Measurements from ENCODE around the gene MGAT3. TPM values are rescaled to one million over a fixed set of nuclear protein-coding genes. Genes with fewer than 3 reads are reported as not detected.
"Not testable (repeated sequence)": the region's sequence is repeated elsewhere in the genome, so short reads cannot be mapped to it uniquely, and the experiment has no call there.

MGAT3 gene
- total RNA-seq, 4 donors from 2014 or later = 0.26 to 11.8 (median 9.5) TPM; not detected in 1

- H3K4me1 ChIP-seq = peaks cover 9 to 28% of the 10 kb centered on the region in 2 donors
These were observed 62.9 kb downstream of the MGAT3 start for GRCh38 chr22:39519681-39520225.

GRCh38 chr22:39520226-39521105 lies 63.7 kb downstream of the MGAT3 start, which contains the start of gene ATF4:
TSS of gene ATF4 (plus strand) at chr22:39520562. CDS start at chr22:39521446, 884 bp downstream.
- H3K4me1 ChIP-seq = peaks cover 9 to 33% of the 10 kb centered on the region in 2 donors
- no peaks in the 10 kb centered on the region for H3K9me3 ChIP-seq
- H3K4me3 ChIP-seq = peak within 1 kb of the TSS; percentile 94 to 100
- TF ChIP-seq POLR2A (IDR thresholded peaks at IDR 0.05) (peak; percentile 83 to 97), CTCF (IDR thresholded peaks at IDR 0.05) (peak in 1 of 4 experiments; percentile 19)
- H3K36me3 ChIP-seq = no peaks in the 10 kb centered on the region
- DNase-seq = peak; percentile 90 to 93
- peak within 1 kb of the TSS; percentile 98 to 99 for H3K27ac ChIP-seq
- H3K27me3 ChIP-seq = no peaks in the 10 kb centered on the region
- intact Hi-C loops (cut with DNase I; ENCODE audit: low total_unique reads) = no loop called here

More at GRCh38 chr22:39519681-39520225, 62.9 kb downstream of the MGAT3 start:
- Histone ChIP-seq H3K36me3 (no peaks in the 10 kb centered on the region), H3K27ac (peak overlapping the region; percentile 98 to 99), H3K9me3 (no peaks in the 10 kb centered on the region), H3K27me3 (no peaks in the 10 kb centered on the region), H3K4me3 (peak overlapping the region; percentile 94 to 100)
- intact Hi-C loops (cut with DNase I; ENCODE audit: low total_unique reads) = loop anchor here (10.0 kb wide), 1 partner anchor 345 kb away; no protein-coding TSS in a partner anchor
- peak; percentile 97 to 99 for DNase-seq
- TF ChIP-seq CTCF (IDR thresholded peaks at IDR 0.05) (peak; percentile 43 to 45 (median 43)), POLR2A (IDR thresholded peaks at IDR 0.05) (peak; percentile 71 to 72)

GRCh38 chr22:39521106-39521885 lies 64.5 kb downstream of the MGAT3 start:
- Histone ChIP-seq H3K27ac (peak overlapping the region; percentile 98 to 99), H3K4me1 (peaks cover 9 to 33% of the 10 kb centered on the region in 2 donors), H3K4me3 (peak overlapping the region; percentile 94 to 100)
- H3K36me3 ChIP-seq; intact Hi-C loops (cut with DNase I; ENCODE audit: low total_unique reads); H3K9me3 ChIP-seq; H3K27me3 ChIP-seq: not testable (repeated sequence)
- DNase-seq = peak in 1 of 2 donors; percentile 85

- H3K36me3 ChIP-seq; H3K9me3 ChIP-seq; H3K27me3 ChIP-seq; intact Hi-C loops (cut with DNase I; ENCODE audit: low total_unique reads); DNase-seq: not testable (repeated sequence)
- peak overlapping the region; percentile 94 to 100 for H3K4me3 ChIP-seq
- peaks cover 9 to 33% of the 10 kb centered on the region in 2 donors for H3K4me1 ChIP-seq
- H3K27ac ChIP-seq = peak overlapping the region; percentile 98 to 99
These were observed 65.3 kb downstream of the MGAT3 start for GRCh38 chr22:39522091-39522490.

GRCh38 chr22:39522567-39523300 lies 65.9 kb downstream of the MGAT3 start:
- H3K27me3 ChIP-seq = no peaks in the 10 kb centered on the region
- H3K4me3 ChIP-seq = peak overlapping the region; percentile 94 to 100
- H3K9me3 ChIP-seq = no peaks in the 10 kb centered on the region
- intact Hi-C loops (cut with DNase I; ENCODE audit: low total_unique reads) = no loop called here
- H3K36me3 ChIP-seq = no peaks in the 10 kb centered on the region
- H3K4me1 ChIP-seq = peaks cover 9 to 33% of the 10 kb centered on the region in 2 donors
- H3K27ac ChIP-seq = peak overlapping the region; percentile 98 to 99
- DNase-seq = peak in 1 of 2 donors; percentile 62
- TF ChIP-seq POLR2A (IDR thresholded peaks at IDR 0.05) = no peak
- no peak for TF ChIP-seq CTCF (IDR thresholded peaks at IDR 0.05)

Measured in uterus (tissue), 4 donors.